Retinal pigment epithelial cell (primary cell): ENCODE results near the gene FBXW2.
"Not testable (repeated sequence)": the region's sequence is repeated elsewhere in the genome, so short reads cannot be mapped to it uniquely, and the experiment has no call there.

ENCODE experiments used
- DNase-seq: peaks from one replicate; pipeline ENCODE4 v3.0.0-alpha.2; 2010; ENCODE audit warnings: low read depth
- H3K4me3 ChIP-seq: 2 replicates; pipeline ENCODE4 v1.5.1; 2011; ENCODE audit warnings: mild to moderate bottlenecking, low read length, control low read depth, moderate library complexity
- CTCF ChIP-seq: conservative IDR thresholded peaks from 2 replicates; pipeline ENCODE4 v1.5.1; 2011; ENCODE audit warnings: low read depth, low read length, control low read depth, inconsistent platforms

FBXW2 gene

GRCh38 chr9:120750421-120750820, 42.8 kb downstream of the FBXW2 start:
- TF ChIP-seq CTCF, result no peak
- no peak for DNase-seq
- no peak overlapping the region for H3K4me3 ChIP-seq

- not testable (repeated sequence) for DNase-seq, H3K4me3 ChIP-seq
Observed at GRCh38 chr9:120746366-120746765, 46.9 kb downstream of the FBXW2 start.

GRCh38 chr9:120745278-120745677, 47.9 kb downstream of the FBXW2 start:
- no peak for TF ChIP-seq CTCF
- no peak for DNase-seq
- H3K4me3 ChIP-seq, result no peak overlapping the region

- peak; percentile 76 for TF ChIP-seq CTCF
- DNase-seq, result no peak
- no peak overlapping the region for H3K4me3 ChIP-seq
Observed at GRCh38 chr9:120742951-120743416, 50.2 kb downstream of the FBXW2 start.

GRCh38 chr9:120741701-120742100, 51.5 kb downstream of the FBXW2 start:
- TF ChIP-seq CTCF, result no peak
- H3K4me3 ChIP-seq, result no peak overlapping the region
- DNase-seq, result no peak

GRCh38 chr9:120741191-120741590, 52.0 kb downstream of the FBXW2 start:
- no peak for TF ChIP-seq CTCF
- H3K4me3 ChIP-seq, result no peak overlapping the region
- DNase-seq, result no peak

- DNase-seq, result no peak
- no peak for TF ChIP-seq CTCF
- no peak overlapping the region for H3K4me3 ChIP-seq
Observed at GRCh38 chr9:120740132-120740531, 53.1 kb downstream of the FBXW2 start.
